CD4-positive, alpha-beta T cell (primary cell): ENCODE results near the gene MIP. TPM values are rescaled to one million over a fixed set of nuclear protein-coding genes. Genes with fewer than 3 reads are reported as not detected.
A peak's percentile ranks its signal among the peaks of the same experiment; 100 is the strongest.
"Not testable (repeated sequence)": the region's sequence is repeated elsewhere in the genome, so short reads cannot be mapped to it uniquely, and the experiment has no call there.

Source experiments
- ATAC-seq: fragments of 200-7000 bp; cut with Tn5 transposase; one replicate; pipeline ENCODE4 v1.10.0; 2022; ENCODE audit warnings: mild to moderate bottlenecking; ENCODE audit not compliant: poor library complexity
- CTCF ChIA-PET: fragments of 350-600 bp; sonication (Branson Sonifier 250); formaldehyde crosslinking; loops from one replicate; lab custom pipeline; 2021; ENCODE audit warnings: antibody characterized with exemption, inconsistent platforms; lab: Charles Lee
- POLR2A ChIA-PET: fragments of 350-600 bp; sonication (Branson Sonifier 250); formaldehyde crosslinking; loops from one replicate; lab custom pipeline; 2021; ENCODE audit warnings: antibody characterized with exemption, inconsistent platforms; lab: Charles Lee
- DNase-seq, 14 experiments: peaks; one replicate each; pipeline ENCODE4 v3.0.0-alpha.2; 2013 to 2020; ENCODE audit warnings: mixed read lengths in 2 of 14
- H3K27ac ChIP-seq, 2 donors: one replicate each; pipeline versions ENCODE4 v1.5.1 to v1.7.0; 2013; ENCODE audit warnings: low read length in 2 of 2, low read depth in 1 of 2, mild to moderate bottlenecking in 1 of 2
- H3K27me3 ChIP-seq, 2 experiments: 1 replicate in 1 of 2; 2 replicates in 1 of 2; pipeline versions ENCODE4 v1.6.1 to v1.7.0; 2013; ENCODE audit warnings: low read length in 2 of 2, control low read depth in 1 of 2, mild to moderate bottlenecking in 1 of 2, moderate library complexity in 1 of 2; ENCODE audit not compliant: insufficient read depth in 2 of 2, control insufficient read depth in 1 of 2
- H3K36me3 ChIP-seq: one replicate; pipeline ENCODE4 v1.6.1; 2013; ENCODE audit warnings: low read length, control low read depth; ENCODE audit not compliant: insufficient read depth
- H3K4me1 ChIP-seq: one replicate; pipeline ENCODE4 v1.6.1; 2013; ENCODE audit warnings: low read length, control low read depth; ENCODE audit not compliant: insufficient read depth
- H3K4me3 ChIP-seq: one replicate; pipeline ENCODE4 v1.5.1; 2013; ENCODE audit warnings: mild to moderate bottlenecking, low read length, moderate library complexity
- H3K9me3 ChIP-seq, 2 experiments: 1 replicate in 1 of 2; 2 replicates in 1 of 2; pipeline versions ENCODE4 v1.6.1 to v1.7.0; 2013; ENCODE audit warnings: low read length in 2 of 2, mild to moderate bottlenecking in 2 of 2, control low read depth in 1 of 2, moderate library complexity in 1 of 2; ENCODE audit not compliant: control insufficient read depth in 1 of 2, insufficient read depth in 1 of 2
- H3K27ac Mint-ChIP-seq: one replicate; pipeline ENCODE4 v1.8.0; 2020; ENCODE audit warnings: mixed read lengths
- H3K27me3 Mint-ChIP-seq: one replicate; pipeline ENCODE4 v1.8.0; 2021; ENCODE audit warnings: mixed read lengths
- H3K36me3 Mint-ChIP-seq: one replicate; pipeline ENCODE4 v1.8.0; 2021; ENCODE audit warnings: low read depth, mixed read lengths
- H3K4me1 Mint-ChIP-seq: one replicate; pipeline ENCODE4 v1.8.0; 2021; ENCODE audit warnings: low read depth, mixed read lengths
- H3K4me3 Mint-ChIP-seq: one replicate; pipeline ENCODE4 v1.8.0; 2020; ENCODE audit warnings: mild to moderate bottlenecking, mixed read lengths
- H3K9me3 Mint-ChIP-seq: one replicate; pipeline ENCODE4 v1.8.0; 2020; ENCODE audit warnings: mixed read lengths
- CTCF ChIP-seq: fragments of 200-600 bp; IDR thresholded peaks from one replicate; pipeline ENCODE4 v1.8.0; 2022; ENCODE audit warnings: antibody characterized with exemption, mild to moderate bottlenecking
- intact Hi-C, 2 experiments: fragments of 100-400 bp; cut with DNase I in 1 of 2; cut with micrococcal nuclease in 1 of 2; formaldehyde crosslinking; loops; one replicate each; pipeline versions ENCODE4 v1.15.1 to v1.9.0; 2023 to 2025; cut with DNase I, micrococcal nuclease
- total RNA-seq, 174 experiments: library from RNA in 2 of 174; stranded (reverse) in 2 of 174; gene quantifications; one replicate each; pipeline ENCODE4 v1.2.3 and lab custom pipeline; 2021 to 2026

MIP gene
- total RNA-seq, 2 experiments from 2014 or later = not detected

- TF ChIP-seq CTCF = peak; percentile 49
- H3K9me3 ChIP-seq = peaks cover 0 to 13% of the 10 kb centered on the region in 2 experiments
- H3K27me3 ChIP-seq, H3K27me3 Mint-ChIP-seq, H3K9me3 Mint-ChIP-seq, H3K27ac ChIP-seq, H3K4me1 ChIP-seq, H3K4me3 ChIP-seq, POLR2A ChIA-PET, H3K36me3 ChIP-seq, H3K4me1 Mint-ChIP-seq, H3K4me3 Mint-ChIP-seq, ATAC-seq, H3K36me3 Mint-ChIP-seq, H3K27ac Mint-ChIP-seq: not testable (repeated sequence)
- CTCF ChIA-PET = interaction anchor here (1.1 to 1.2 kb wide), 2 partner anchors 17 to 370 kb away, joined by 3 read pairs; no protein-coding TSS in a partner anchor
- DNase-seq = peak; percentile 21 to 70 (median 48)
- intact Hi-C loops = loop anchor here in 1 of 2 experiments (1.0 kb wide), 1 partner anchor 98 kb away; no protein-coding TSS in a partner anchor
Measured at GRCh38 chr12:56496704-56497103, 42.2 kb upstream of the MIP start.

- H3K36me3 ChIP-seq, H3K4me1 ChIP-seq, DNase-seq, CTCF ChIA-PET, H3K4me3 Mint-ChIP-seq, H3K27me3 ChIP-seq, H3K27ac ChIP-seq, POLR2A ChIA-PET, H3K4me1 Mint-ChIP-seq, H3K4me3 ChIP-seq, H3K36me3 Mint-ChIP-seq, H3K9me3 Mint-ChIP-seq, ATAC-seq, intact Hi-C loops, H3K27ac Mint-ChIP-seq: not testable (repeated sequence)
- peaks cover 0 to 13% of the 10 kb centered on the region in 2 experiments for H3K9me3 ChIP-seq
- peaks cover 23% of the 10 kb centered on the region for H3K27me3 Mint-ChIP-seq
Measured at GRCh38 chr12:56494481-56494880, 40.0 kb upstream of the MIP start.

- peaks cover 23% of the 10 kb centered on the region for H3K27me3 Mint-ChIP-seq
- ATAC-seq, H3K27ac ChIP-seq, CTCF ChIA-PET, H3K9me3 Mint-ChIP-seq, DNase-seq, H3K4me3 Mint-ChIP-seq, H3K4me1 Mint-ChIP-seq, H3K4me1 ChIP-seq, H3K4me3 ChIP-seq, POLR2A ChIA-PET, H3K36me3 Mint-ChIP-seq, H3K27me3 ChIP-seq, H3K27ac Mint-ChIP-seq, intact Hi-C loops, H3K36me3 ChIP-seq: not testable (repeated sequence)
- peaks cover 0 to 13% of the 10 kb centered on the region in 2 experiments for H3K9me3 ChIP-seq
Measured at GRCh38 chr12:56494106-56494415, 39.6 kb upstream of the MIP start.

- H3K27me3 ChIP-seq, H3K9me3 Mint-ChIP-seq, H3K36me3 Mint-ChIP-seq, CTCF ChIA-PET, H3K27ac ChIP-seq, H3K27ac Mint-ChIP-seq, H3K4me3 ChIP-seq, H3K4me1 ChIP-seq, H3K4me1 Mint-ChIP-seq, H3K36me3 ChIP-seq, POLR2A ChIA-PET, intact Hi-C loops, ATAC-seq, DNase-seq, H3K4me3 Mint-ChIP-seq: not testable (repeated sequence)
- H3K9me3 ChIP-seq = peaks cover 0 to 16% of the 10 kb centered on the region in 2 experiments
- peaks cover 23% of the 10 kb centered on the region for H3K27me3 Mint-ChIP-seq
Measured at GRCh38 chr12:56493409-56494105, 39.1 kb upstream of the MIP start.
